Loucy (cell line): Measurements from ENCODE around the gene ASB16.

Source experiments
- CTCF ChIP-seq: fragments of 200-600 bp; sonication (generic); conservative IDR thresholded peaks from 2 replicates; pipeline ENCODE4 v1.5.1; 2014; ENCODE audit warnings: mild to moderate bottlenecking, antibody characterized with exemption, low read length
- EZH2phosphoT487 ChIP-seq: fragments of 200-600 bp; IDR thresholded peaks from 2 replicates; pipeline ENCODE4 v1.6.1; 2018; ENCODE audit warnings: antibody characterized with exemption, mild to moderate bottlenecking, moderate library complexity, borderline replicate concordance

- TF ChIP-seq CTCF (no peak), EZH2phosphoT487 (no peak)
Observed at GRCh38 chr17:44134752-44135568, 35.5 kb upstream of the ASB16 start.
